Measurements from ENCODE around the gene HRAS. TPM values are rescaled to one million over a fixed set of nuclear protein-coding genes. Genes with fewer than 3 reads are reported as not detected.

The HRAS gene
- total and polyA plus RNA-seq, 2 of the 13 experiments (the other 11 are each of a cell fraction or from before 2014, with no cell fraction given), result 32.9 to 50.0 TPM

- peak; percentile 88 for TF ChIP-seq ZHX1 (CRISPR knock-in tag; IDR thresholded peaks at IDR 0.05; ENCODE audit: low read depth)
- TF ChIP-seq ARID5B (CRISPR knock-in tag; IDR thresholded peaks at IDR 0.05), result peak; percentile 51; the same call in 1 of the 2 replicates
- 0 out of 2 replicates have a peak, but pooled peaks have one; percentile 9 for TF ChIP-seq FOXO1 (CRISPR knock-in tag; IDR thresholded peaks at IDR 0.05)
- TF ChIP-seq DMTF1 (CRISPR knock-in tag; IDR thresholded peaks at IDR 0.05), result no peak
- peak; percentile 93 for TF ChIP-seq KDM2A (CRISPR knock-in tag; IDR thresholded peaks at IDR 0.05; ENCODE audit: borderline replicate concordance, low read depth)
- 0 out of 2 replicates have a peak, but pooled peaks have one; percentile 53 for TF ChIP-seq ZNF569 (CRISPR knock-in tag; IDR thresholded peaks at IDR 0.05; ENCODE audit: borderline replicate concordance)
- TF ChIP-seq ZNF792 (CRISPR knock-in tag; IDR thresholded peaks at IDR 0.05), result peak; percentile 43; the same call in 1 of the 2 replicates
- no peak for TF ChIP-seq HOXA7 (CRISPR knock-in tag; IDR thresholded peaks at IDR 0.05)
- peak; percentile 68 for TF ChIP-seq ZFP91 (CRISPR knock-in tag; IDR thresholded peaks at IDR 0.05; ENCODE audit: borderline replicate concordance)
- TF ChIP-seq NFKBIZ (CRISPR knock-in tag; IDR thresholded peaks at IDR 0.05), result no peak
- peak; percentile 50 for TF ChIP-seq HNRNPK (IDR thresholded peaks at IDR 0.05; ENCODE audit: low read depth, low read length, poor library complexity, severe bottlenecking)
- no peak for TF ChIP-seq ZBTB26 (CRISPR knock-in tag; IDR thresholded peaks at IDR 0.05; ENCODE audit: borderline replicate concordance)
- peak; percentile 82; the same call in 1 of the 2 replicates for TF ChIP-seq ZIK1 (CRISPR knock-in tag; IDR thresholded peaks at IDR 0.05; ENCODE audit: borderline replicate concordance, low read depth)
- no peak for TF ChIP-seq KDM4B (CRISPR knock-in tag; IDR thresholded peaks at IDR 0.05)
- no peak for TF ChIP-seq PRPF4 (IDR thresholded peaks at IDR 0.05; ENCODE audit: low read depth, low read length, poor library complexity, severe bottlenecking)
- no peak for TF ChIP-seq ZNF878 (CRISPR knock-in tag; IDR thresholded peaks at IDR 0.05)
Observed at GRCh38 chr11:518463-519202, 16.7 kb downstream of the HRAS start (continued).
